ENCODE results near the gene ABCA7. TPM values are rescaled to one million over a fixed set of nuclear protein-coding genes. Genes with fewer than 3 reads are reported as not detected.
A peak's percentile ranks its signal among the peaks of the same experiment; 100 is the strongest.

The ABCA7 gene
- total and polyA plus RNA-seq, 2 of the 13 experiments (the other 11 are each of a cell fraction or from before 2014, with no cell fraction given) = 4.4 to 32.4 TPM

- TF ChIP-seq MLXIP (CRISPR knock-in tag; IDR thresholded peaks at IDR 0.05; ENCODE audit: borderline replicate concordance) = no peak
- TF ChIP-seq MAZ (IDR thresholded peaks at IDR 0.05; ENCODE audit: borderline replicate concordance, low read depth, low read length) = peak; percentile 73; the same call in 1 of the 2 replicates
- peak; percentile 66; the same call in 1 of the 2 replicates for TF ChIP-seq MAZ (CRISPR knock-in tag; IDR thresholded peaks at IDR 0.05; ENCODE audit: low read depth)
- TF ChIP-seq ZNF800 (CRISPR knock-in tag; IDR thresholded peaks at IDR 0.05) = peak; percentile 36; the same call in 1 of the 2 replicates
- no peak for TF ChIP-seq ZNF646 (CRISPR knock-in tag; IDR thresholded peaks at IDR 0.05)
- TF ChIP-seq SIN3A (IDR thresholded peaks at IDR 0.05; ENCODE audit: borderline replicate concordance, low read depth, low read length) = peak; percentile 34; the same call in 1 of the 2 replicates
- TF ChIP-seq ZKSCAN8 (CRISPR knock-in tag; IDR thresholded peaks at IDR 0.05; ENCODE audit: borderline replicate concordance) = 0 out of 2 replicates have a peak, but pooled peaks have one; percentile 32
- peak; percentile 39 for TF ChIP-seq RAD21 (CRISPR knock-in tag; IDR thresholded peaks at IDR 0.05)
- TF ChIP-seq KMT2B (CRISPR knock-in tag; IDR thresholded peaks at IDR 0.05) = no peak
- peak; percentile 42 for TF ChIP-seq SAP130 (CRISPR knock-in tag; IDR thresholded peaks at IDR 0.05; ENCODE audit: low read depth)
- no peak for TF ChIP-seq FOXO1 (CRISPR knock-in tag; IDR thresholded peaks at IDR 0.05)
- 0 out of 2 replicates have a peak, but pooled peaks have one; percentile 14 for TF ChIP-seq ZNF574 (CRISPR knock-in tag; IDR thresholded peaks at IDR 0.05)
- no peak for TF ChIP-seq HIVEP1 (CRISPR knock-in tag; IDR thresholded peaks at IDR 0.05)
- TF ChIP-seq ZNF740 (CRISPR knock-in tag; IDR thresholded peaks at IDR 0.05) = peak; percentile 98
- TF ChIP-seq SP1 (IDR thresholded peaks at IDR 0.05) = no peak
- 0 out of 2 replicates have a peak, but pooled peaks have one; percentile 15 for TF ChIP-seq SP1 (CRISPR knock-in tag; IDR thresholded peaks at IDR 0.05)
These were observed 39.8 kb upstream of the ABCA7 start, which contains the start of gene GRIN3B (continued) for GRCh38 chr19:1000095-1000494.

Data from HepG2 (cell line).